Activated naive CD8-positive, alpha-beta T cell treated with anti-CD3 and anti-CD28 coated beads for 36 hours (primary cell): Measurements from ENCODE around the gene LSM14A. TPM values are rescaled to one million over a fixed set of nuclear protein-coding genes. Genes with fewer than 3 reads are reported as not detected.

Experiments
- total RNA-seq, 2 experiments: library from RNA; stranded (reverse); gene quantifications; one replicate each; pipeline ENCODE4 v1.2.3, GENCODE V29; 2021

The LSM14A gene
- total RNA-seq, 2 experiments from 2014 or later: 102 to 118 TPM

Other genes with a start within 250 kb of the LSM14A start
- gene GARRE1, start 82.0 kb downstream of the LSM14A start, total RNA-seq: 1 to 10 TPM; 7.5 to 9.7 TPM
- 100 to 1,000 TPM; 698 to 708 TPM for gene GPI, start 192.7 kb downstream of the LSM14A start, total RNA-seq
- gene PDCD2L, start 231.9 kb downstream of the LSM14A start, total RNA-seq: 10 to 100 TPM; 42.0 to 43.7 TPM